Renal pelvis (tissue), 12 donors: ENCODE results near the gene SEMA6B. TPM values are rescaled to one million over a fixed set of nuclear protein-coding genes. Genes with fewer than 3 reads are reported as not detected.
A peak's percentile ranks its signal among the peaks of the same experiment; 100 is the strongest.
"Not testable (repeated sequence)": the region's sequence is repeated elsewhere in the genome, so short reads cannot be mapped to it uniquely, and the experiment has no call there.

Experiments
- DNase-seq: peaks from one replicate; pipeline ENCODE4 v3.0.0-alpha.2; 2013
- long read RNA-seq, 16 experiments: transcript quantifications; one replicate each; lab custom pipeline, GENCODE V29; 2026
- polyA plus RNA-seq, 3 donors: library from polyadenylated mRNA; unstranded; fragments of 120-200 nt; gene quantifications; one replicate each; pipeline ENCODE4 v1.2.1, GENCODE V29; 2013; ENCODE audit not compliant: insufficient read length in 3 of 3

Gene SEMA6B
- 1 to 10 TPM; 2.5 to 3.9 (median 3.1) TPM for polyA plus RNA-seq
- long read RNA-seq, donor 1, partial matches to known transcripts = 0 of 1 reads
- long read RNA-seq, donor 1, other reads (novel, unspliced or antisense) = 0 of 1 reads
- long read RNA-seq, donor 2 = 0 reads
- long read RNA-seq, donor 3, partial matches to known transcripts = 0 of 1 reads
- long read RNA-seq, donor 3, other reads (novel, unspliced or antisense) = 0 of 1 reads
- long read RNA-seq, donor 4 = 0 reads
- long read RNA-seq, donor 5 = 0 reads
- long read RNA-seq, donor 6 = 0 reads
- long read RNA-seq, donor 7 = 0 reads
- long read RNA-seq, donor 8 = 0 reads
- long read RNA-seq, donor 9 = 0 reads
- long read RNA-seq, donor 10 = 0 reads
- long read RNA-seq, donor 11 = 0 reads
- long read RNA-seq, donor 12 = 0 reads
- long read RNA-seq, donor 13 = 0 reads
- long read RNA-seq, donor 14 = 0 reads
- long read RNA-seq, donor 15 = 0 reads
- long read RNA-seq, donor 16 = 0 reads

DNA sequence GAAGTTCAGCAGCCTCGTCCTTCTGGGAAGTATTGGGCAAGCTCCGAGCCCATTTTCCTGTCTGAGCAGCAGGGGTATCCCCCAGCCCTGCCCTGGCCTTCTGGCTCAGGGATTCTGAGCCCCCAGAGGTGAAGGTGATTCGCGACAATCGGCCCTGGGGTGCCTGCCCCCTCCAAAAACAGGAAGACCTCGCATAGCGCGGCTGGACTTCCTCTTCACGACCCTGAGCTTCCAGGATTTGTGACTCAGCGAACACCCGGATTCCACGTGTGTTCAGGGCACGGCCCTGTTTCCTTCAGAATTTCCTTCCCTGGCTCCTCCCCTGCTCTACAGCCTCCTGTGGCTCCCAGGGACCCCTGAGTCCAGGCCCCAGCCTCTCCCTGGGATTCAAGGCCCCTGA lies at the start of gene SEMA6B:
Gene SEMA6B, minus strand, starts transcription at position 116 of the 400 bp plus-strand sequence. CDS start 1,227 bp downstream, outside the sequence.
- DNase-seq = no peak

DNA sequence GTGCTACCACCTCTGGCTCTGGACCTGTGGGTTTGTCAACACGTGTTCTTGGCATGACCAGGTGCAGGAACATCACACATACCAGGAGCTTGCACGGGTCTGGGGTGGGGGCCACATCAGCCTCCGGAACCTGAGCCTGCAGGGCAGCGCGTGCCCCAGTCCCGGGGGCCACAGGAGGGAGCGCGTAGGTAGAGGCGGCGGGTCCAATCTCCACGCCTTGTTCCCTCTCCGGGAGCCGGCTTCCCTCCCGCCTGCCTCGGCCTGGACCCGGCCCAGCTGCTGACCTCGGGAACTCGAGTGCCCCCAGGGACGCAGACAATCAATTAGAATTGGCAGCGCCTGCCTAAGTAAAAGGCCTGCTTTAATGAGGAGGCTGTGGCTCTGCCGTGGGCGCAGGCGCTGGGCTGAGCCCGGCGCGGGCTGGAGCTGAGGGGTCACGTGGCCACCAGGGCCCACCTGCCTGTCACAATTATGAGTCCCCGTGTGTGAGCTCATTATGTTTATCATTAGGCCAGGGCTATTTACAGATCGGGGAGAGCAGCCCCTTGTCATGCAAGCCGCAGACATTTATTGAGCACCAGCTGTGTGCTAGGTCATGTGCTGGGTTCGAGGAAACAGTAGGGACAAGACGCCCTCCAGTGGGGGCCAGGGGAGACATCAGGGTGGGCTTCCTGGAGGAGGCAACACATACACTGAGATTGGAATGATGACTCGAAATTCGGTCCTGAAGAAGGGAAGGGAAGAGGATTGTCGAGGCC lies 47.6 kb upstream of the SEMA6B start:
- peak; percentile 57 for DNase-seq

DNA sequence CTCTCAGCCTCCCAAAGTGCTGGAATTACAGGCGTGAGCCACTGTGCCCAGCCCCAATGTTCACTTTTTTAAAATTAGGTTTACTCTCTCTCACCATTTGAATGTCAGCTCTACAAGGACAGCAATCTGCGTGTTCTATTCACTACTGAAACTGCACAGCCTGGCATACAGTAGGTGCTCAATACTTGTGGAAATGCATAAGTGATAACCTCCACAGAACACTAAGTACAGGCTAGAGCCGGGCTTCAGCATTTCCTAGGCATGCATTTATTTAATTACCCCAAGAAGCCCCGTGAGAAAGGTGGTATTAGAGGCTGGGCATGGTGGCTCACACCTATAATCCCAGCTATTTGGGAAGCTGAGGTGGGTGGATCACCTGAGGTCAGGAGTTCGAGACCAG lies 46.7 kb upstream of the SEMA6B start:
- no peak for DNase-seq

- no peak for DNase-seq
Measured at GRCh38 chr19:4604912-4605311, 45.4 kb upstream of the SEMA6B start.

DNA sequence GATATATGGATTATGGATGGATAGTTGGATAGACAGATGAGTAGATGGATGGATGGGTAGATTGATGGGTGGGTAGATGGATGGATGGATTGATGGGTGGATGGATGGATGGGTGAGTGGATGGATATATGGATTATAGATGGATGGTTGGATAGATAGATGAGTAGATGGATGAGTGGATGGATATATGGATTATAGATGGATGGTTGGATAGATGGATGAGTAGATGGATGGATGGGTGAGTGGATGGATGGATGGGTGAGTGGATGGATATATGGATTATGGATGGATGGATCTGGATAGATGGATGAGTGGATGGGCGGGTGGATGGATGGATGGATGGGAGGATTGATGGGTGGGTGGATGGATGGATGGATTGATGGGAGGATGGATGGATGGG lies 43.4 kb upstream of the SEMA6B start:
- DNase-seq = no peak

- no peak for DNase-seq
Measured at GRCh38 chr19:4602173-4602788, 42.8 kb upstream of the SEMA6B start.

DNA sequence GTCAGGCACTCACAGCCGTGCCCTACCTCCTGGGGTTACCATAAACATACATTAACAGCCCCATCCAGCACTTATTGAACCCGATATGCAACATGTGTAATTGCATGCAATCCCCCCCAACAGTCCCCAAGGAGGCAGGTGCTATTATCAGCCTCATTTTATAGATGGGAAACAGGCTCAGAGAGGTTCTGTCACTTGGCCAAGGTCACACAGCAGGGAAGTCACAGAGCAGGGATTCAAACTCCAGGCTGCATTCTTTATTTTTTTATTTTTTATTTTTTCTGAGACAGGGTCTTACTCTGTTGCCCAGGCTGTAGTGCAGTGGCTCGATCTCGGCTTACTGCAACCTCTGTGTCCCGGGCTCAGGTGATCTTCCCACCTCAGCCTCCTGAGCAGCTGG lies 41.4 kb upstream of the SEMA6B start:
- no peak for DNase-seq

GRCh38 chr19:4600082-4600481 lies 40.6 kb upstream of the SEMA6B start:
- no peak for DNase-seq

- DNase-seq = no peak
Measured at GRCh38 chr19:4598712-4599111, 39.2 kb upstream of the SEMA6B start.

GRCh38 chr19:4597975-4598671 lies 38.6 kb upstream of the SEMA6B start:
- DNase-seq = no peak

- no peak for DNase-seq
Measured at GRCh38 chr19:4597278-4597974, 37.9 kb upstream of the SEMA6B start.

GRCh38 chr19:4596033-4596904 lies 36.8 kb upstream of the SEMA6B start:
- DNase-seq = no peak

- not testable (repeated sequence) for DNase-seq
Measured at GRCh38 chr19:4595158-4595557, 35.7 kb upstream of the SEMA6B start.

DNA sequence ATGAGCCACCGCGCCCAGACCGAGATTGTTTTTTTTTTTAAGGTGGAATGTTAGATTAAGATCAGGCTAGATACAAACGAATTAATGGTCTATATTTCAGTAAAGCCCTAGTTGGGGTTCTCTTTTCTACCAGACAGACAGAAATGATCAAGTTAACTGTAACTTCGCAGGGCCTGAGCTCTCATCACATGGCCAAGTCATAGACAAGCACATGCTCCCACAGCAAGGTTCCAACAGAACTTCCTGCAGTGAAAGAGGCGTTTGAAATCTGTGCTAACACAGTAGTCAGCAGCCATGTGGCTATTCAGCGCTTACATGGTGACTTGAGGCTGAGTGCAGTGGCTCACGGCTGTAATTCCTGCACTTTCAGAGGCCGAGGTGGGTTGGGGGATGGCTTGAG lies 34.7 kb upstream of the SEMA6B start:
- no peak for DNase-seq

DNA sequence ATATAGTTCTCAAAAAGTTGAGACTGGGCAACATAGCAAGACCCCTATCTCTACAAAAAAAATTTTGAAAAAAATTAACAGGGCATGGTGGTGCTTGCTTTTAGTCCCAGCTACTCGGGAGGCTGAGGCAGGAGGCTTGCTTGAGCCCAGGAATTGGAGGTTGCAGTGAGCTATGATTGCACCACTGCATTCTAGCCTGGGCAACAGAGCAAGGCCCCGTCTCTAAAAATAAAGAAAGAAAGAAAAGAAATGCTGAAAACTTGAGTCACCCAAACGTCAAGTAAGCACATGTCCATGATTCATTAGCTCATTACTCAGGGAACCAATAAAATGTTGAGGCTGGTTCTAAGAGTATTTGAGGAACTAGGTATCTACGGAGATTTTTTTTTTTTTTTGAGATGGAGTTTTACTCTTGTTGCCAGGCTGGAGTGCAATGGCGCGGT lies 33.9 kb upstream of the SEMA6B start:
- no peak for DNase-seq

DNA sequence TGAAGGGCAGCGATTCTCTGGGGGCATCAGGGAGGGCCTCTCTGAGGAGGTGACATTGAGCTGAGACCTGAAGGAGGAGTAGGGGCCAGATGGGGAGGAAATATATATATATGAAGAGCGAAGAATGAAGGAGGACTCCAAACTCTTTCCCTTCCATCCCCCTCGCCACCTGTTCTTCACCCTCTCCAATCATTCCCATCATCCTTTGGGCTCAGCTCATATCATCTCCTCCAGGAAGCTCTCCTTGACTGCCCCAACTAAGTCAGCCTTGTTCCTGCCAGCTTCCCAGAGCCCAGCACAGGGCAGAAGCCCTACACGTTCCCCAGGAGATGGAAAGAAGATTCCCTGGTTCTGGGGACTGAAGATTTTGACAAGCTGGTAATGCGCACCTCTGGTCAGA lies 33.0 kb upstream of the SEMA6B start:
- no peak for DNase-seq

DNA sequence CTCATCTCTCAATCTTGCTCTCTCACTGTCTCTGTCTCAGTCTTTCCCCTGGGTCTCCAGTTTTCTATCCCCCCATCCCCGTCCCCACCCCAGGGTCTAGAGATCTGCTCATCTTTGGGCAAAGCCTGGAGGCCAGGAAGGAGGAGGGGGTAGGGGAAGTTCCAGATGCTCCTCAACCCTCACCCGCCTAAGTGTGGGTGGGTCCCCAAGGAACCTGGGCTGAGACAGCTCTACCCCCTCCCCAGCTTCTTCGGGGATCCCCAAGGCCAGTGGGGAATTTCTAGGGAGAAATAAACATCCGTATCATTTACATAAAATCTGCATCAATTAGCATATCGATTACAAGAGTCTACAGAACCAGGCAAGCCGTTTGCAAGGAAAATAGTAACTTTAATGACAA lies 31.8 kb upstream of the SEMA6B start:
- no peak for DNase-seq

GRCh38 chr19:4590559-4590958 lies 31.1 kb upstream of the SEMA6B start:
- no peak for DNase-seq

GRCh38 chr19:4589579-4590410 lies 30.3 kb upstream of the SEMA6B start:
- no peak for DNase-seq
